HEK293T (cell line): ENCODE data around the gene RPS2.

ENCODE experiments used
- BHLHE40 ChIP-seq: fragments of 450-650 bp; IDR thresholded peaks from 2 replicates; pipeline ENCODE4 v1.6.1; 2016; ENCODE audit warnings: mild to moderate bottlenecking, moderate library complexity, borderline replicate concordance
- FOXA1 ChIP-seq: fragments of 450-650 bp; IDR thresholded peaks from 2 replicates; pipeline ENCODE4 v1.6.1; 2016; ENCODE audit warnings: mild to moderate bottlenecking
- FOXK2 ChIP-seq: fragments of 450-650 bp; IDR thresholded peaks from 2 replicates; pipeline ENCODE4 v1.6.1; 2016; ENCODE audit warnings: mild to moderate bottlenecking
- FOXM1 ChIP-seq: fragments of 450-650 bp; IDR thresholded peaks from 2 replicates; pipeline ENCODE4 v1.6.1; 2017; ENCODE audit warnings: mild to moderate bottlenecking, borderline replicate concordance
- NFRKB ChIP-seq: fragments of 450-650 bp; IDR thresholded peaks from 2 replicates; pipeline ENCODE4 v1.6.1; 2016; ENCODE audit warnings: mild to moderate bottlenecking, moderate library complexity
- SP1 ChIP-seq: fragments of 450-650 bp; IDR thresholded peaks from 2 replicates; pipeline ENCODE4 v1.6.1; 2017
- TARDBP ChIP-seq: fragments of 450-650 bp; IDR thresholded peaks from 2 replicates; pipeline ENCODE4 v1.6.1; 2016
- ZNF384 ChIP-seq: fragments of 450-650 bp; IDR thresholded peaks from 2 replicates; pipeline ENCODE4 v1.6.1; 2016

DNA sequence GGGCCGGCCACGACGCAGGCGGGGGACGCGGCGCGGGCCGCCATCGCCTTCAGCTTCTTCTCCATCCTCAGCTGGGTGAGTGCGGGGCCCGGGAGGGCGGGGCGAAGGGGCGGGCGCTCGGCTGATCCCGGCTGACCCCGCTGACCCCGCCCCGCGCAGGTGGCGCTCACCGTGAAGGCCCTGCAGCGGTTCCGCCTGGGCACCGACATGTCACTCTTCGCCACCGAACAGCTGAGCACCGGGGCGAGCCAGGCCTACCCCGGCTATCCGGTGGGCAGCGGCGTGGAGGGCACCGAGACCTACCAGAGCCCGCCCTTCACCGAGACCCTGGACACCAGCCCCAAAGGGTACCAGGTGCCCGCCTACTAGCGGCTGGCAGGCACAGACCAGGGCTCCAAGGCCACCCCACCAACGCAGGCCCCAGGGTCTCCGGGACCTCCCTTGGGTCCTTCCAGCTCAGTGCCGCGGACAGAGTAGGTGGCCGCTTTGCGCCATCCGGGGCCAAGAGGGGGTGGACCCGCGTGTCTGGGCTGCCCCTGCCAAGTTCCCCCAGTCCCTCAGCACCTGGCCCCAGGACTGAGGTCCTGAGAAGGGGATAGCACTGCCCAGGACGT is 28.2 kb upstream of the RPS2 start:
- TF ChIP-seq SP1 (no peak), ZNF384 (no peak), BHLHE40 (no peak), FOXK2 (no peak), FOXM1 (no peak), TARDBP (no peak), FOXA1 (no peak), NFRKB (no peak)
